Spleen (tissue), 11 donors: ENCODE measurements around the gene KLC1. TPM values are rescaled to one million over a fixed set of nuclear protein-coding genes. Genes with fewer than 3 reads are reported as not detected.

Source experiments
- DNase-seq: peaks from one replicate; pipeline ENCODE4 v3.0.0-alpha.2; 2020
- H3K27ac ChIP-seq, 8 donors: fragments of 200-600 bp; sonication (generic) in 7 of 8; 1 replicate in 4 of 8; 2 replicates in 4 of 8; pipeline versions ENCODE4 v1.5.0 to v1.8.0; 2016 to 2021; ENCODE audit warnings: inconsistent platforms in 4 of 8, mild to moderate bottlenecking in 4 of 8, moderate library complexity in 1 of 8
- H3K27me3 ChIP-seq, 7 donors: fragments of 200-600 bp; sonication (generic) in 6 of 7; replicated peaks in 1 of 7; 1 replicate in 4 of 7; 2 replicates in 3 of 7; pipeline versions ENCODE4 v1.5.0 to v1.8.0; 2016 to 2021; ENCODE audit warnings: inconsistent platforms in 3 of 7, mild to moderate bottlenecking in 1 of 7
- H3K36me3 ChIP-seq, 6 donors: fragments of 200-600 bp; sonication (generic) in 5 of 6; 1 replicate in 4 of 6; 2 replicates in 2 of 6; pipeline versions ENCODE4 v1.5.0 to v1.8.0; 2016 to 2021; ENCODE audit warnings: inconsistent platforms in 2 of 6
- H3K4me1 ChIP-seq, 6 donors: fragments of 200-600 bp; sonication (generic) in 5 of 6; 1 replicate in 3 of 6; 2 replicates in 3 of 6; pipeline versions ENCODE4 v1.5.0 to v1.8.0; 2016 to 2021; ENCODE audit warnings: inconsistent platforms in 3 of 6
- H3K4me3 ChIP-seq, 8 donors: fragments of 200-600 bp; sonication (generic) in 7 of 8; 1 replicate in 4 of 8; 2 replicates in 4 of 8; pipeline versions ENCODE4 v1.5.0 to v1.8.0; 2016 to 2021; ENCODE audit warnings: inconsistent platforms in 4 of 8, mild to moderate bottlenecking in 4 of 8, moderate library complexity in 2 of 8
- H3K9me3 ChIP-seq, 8 donors: fragments of 200-600 bp; sonication (generic) in 7 of 8; 1 replicate in 4 of 8; 2 replicates in 4 of 8; pipeline versions ENCODE4 v1.5.0 to v1.8.0; 2016 to 2021; ENCODE audit warnings: inconsistent platforms in 4 of 8
- CTCF ChIP-seq, 11 experiments: fragments of 200-600 bp in 7 of 11; fragments of 450-650 bp in 4 of 11; sonication (generic) in 4 of 11; IDR thresholded peaks in 8 of 11; conservative IDR thresholded peaks in 3 of 11; 1 replicate in 7 of 11; 2 replicates in 4 of 11; pipeline versions ENCODE4 v1.4.0 to v1.8.0; 2016 to 2021; ENCODE audit warnings: antibody characterized with exemption in 11 of 11, inconsistent platforms in 4 of 11, mild to moderate bottlenecking in 1 of 11
- POLR2A ChIP-seq, 3 donors: fragments of 450-650 bp; IDR thresholded peaks; one replicate each; pipeline ENCODE4 v1.5.1; 2017; ENCODE audit warnings: antibody characterized with exemption in 3 of 3, mild to moderate bottlenecking in 1 of 3
- POLR2AphosphoS5 ChIP-seq, 3 donors: sonication (generic); formaldehyde crosslinking; IDR thresholded peaks; one replicate each; pipeline ENCODE4 v1.5.1; 2017; ENCODE audit warnings: antibody characterized with exemption in 3 of 3
- WGBS, 5 donors: extraction: QIAGEN DNeasy Blood & Tissue Kit in 3 of 5; methylation state at CpG; one replicate each; pipeline versions ENCODE4 v1.1.5 to v1.1.7; 2013 to 2018; 5-methylcytosine and 5-hydroxymethylcytosine counted together
- intact Hi-C: fragments of 100-400 bp; cut with DNase I; formaldehyde crosslinking; loops from one replicate; pipeline ENCODE4 v1.15.0; 2023; ENCODE audit warnings: low total_unique reads
- polyA plus RNA-seq, 3 donors: library from polyadenylated mRNA; stranded (reverse); fragments of 200-250 nt; gene quantifications; one replicate each; pipeline ENCODE4 v1.2.1, GENCODE V29; 2013
- total RNA-seq, 7 donors: library from RNA; depleted of rRNA in 3 of 7; stranded (reverse); fragments of >200 nt in 3 of 7; fragmentation: NEBNext Ultra II Directional in 4 of 7; extraction: Animal tissue kit (Norgen Biotek cat#: 25700) in 4 of 7; gene quantifications; one replicate each; pipeline versions ENCODE4 v1.1.0 to v1.2.1, GENCODE V29; 2016 to 2021
- donor health status: healthy with polysubstance abuse.
- donor health status: DM: no; HTN: no; CAD: no; lungs with moderate emphysema.
- donor health status: DM: no; HTN: no; CAD: no.
- donor health status: Bipolar disorder and iron deficiency.
- donor health status: healthy.
- donor health status: DM: no; HTN: no; CAD: no.
- donor health status: DM: yes; HTN: yes; CAD: no.

Gene KLC1
- total and polyA plus RNA-seq, 10 donors: 54.1 to 333 (median 226) TPM

- TF ChIP-seq CTCF (IDR thresholded peaks at IDR 0.05 in 8 of 11, conservative IDR thresholded peaks at IDR 0.05 in 3 of 11) (no peak), POLR2AphosphoS5 (IDR thresholded peaks at IDR 0.05) (peak in 1 of 3 donors; percentile 12)
- Histone ChIP-seq H3K27ac (peak overlapping the region; percentile 19 to 88 (median 78)), H3K4me1 (peaks cover 25 to 90% (median 77%) of the 10 kb centered on the region in 6 donors), H3K27me3 (no peaks in the 10 kb centered on the region), H3K9me3 (no peaks in the 10 kb centered on the region), H3K4me3 (no peak overlapping the region), H3K36me3 (peaks cover 0 to 27% (median 7%) of the 10 kb centered on the region in 6 donors)
- WGBS, 5 donors: 78 to 89% (median 84%) methylated on average over 9 to 24 of the region's 24 CpGs
- intact Hi-C loops: no loop called here
- no peak for DNase-seq
Observed at GRCh38 chr14:103712633-103713247, 83.7 kb downstream of the KLC1 start.

- peak overlapping the region in 6 of 8 donors; percentile 32 to 88 (median 80) for H3K27ac ChIP-seq
- peaks cover 29 to 90% (median 75%) of the 10 kb centered on the region in 6 donors for H3K4me1 ChIP-seq
- no peak for DNase-seq
- H3K27me3 ChIP-seq: no peaks in the 10 kb centered on the region
- no peaks in the 10 kb centered on the region for H3K9me3 ChIP-seq
- intact Hi-C loops: no loop called here
- no peak overlapping the region for H3K4me3 ChIP-seq
- peaks cover 0 to 19% (median under 1%) of the 10 kb centered on the region in 6 donors for H3K36me3 ChIP-seq
- WGBS, 5 donors: 79 to 86% (median 83%) methylated on average over 12 to 18 of the region's 18 CpGs
- TF ChIP-seq POLR2A (IDR thresholded peaks at IDR 0.05) (no peak), CTCF (IDR thresholded peaks at IDR 0.05 in 8 of 11, conservative IDR thresholded peaks at IDR 0.05 in 3 of 11) (no peak), POLR2AphosphoS5 (IDR thresholded peaks at IDR 0.05) (peak in 1 of 3 donors; percentile 24)
Observed at GRCh38 chr14:103713304-103714062, 84.5 kb downstream of the KLC1 start.

- intact Hi-C loops: no loop called here
- Histone ChIP-seq H3K4me3 (peak overlapping the region in 6 of 8 donors; percentile 80 to 98 (median 90)), H3K27ac (peak overlapping the region in 5 of 8 donors; percentile 78 to 88 (median 88)), H3K27me3 (no peaks in the 10 kb centered on the region), H3K4me1 (peaks cover 33 to 90% (median 71%) of the 10 kb centered on the region in 6 donors), H3K36me3 (peaks cover 0 to 12% (median 0%) of the 10 kb centered on the region in 6 donors), H3K9me3 (no peaks in the 10 kb centered on the region)
- no peak for TF ChIP-seq POLR2A (IDR thresholded peaks at IDR 0.05)
- no peak for TF ChIP-seq CTCF (IDR thresholded peaks at IDR 0.05 in 8 of 11, conservative IDR thresholded peaks at IDR 0.05 in 3 of 11)
- no peak for TF ChIP-seq POLR2AphosphoS5 (IDR thresholded peaks at IDR 0.05)
- 57 to 71% (median 65%) methylated on average over 16 of the region's 16 CpGs for WGBS, 5 donors
- DNase-seq: no peak
Observed at GRCh38 chr14:103714063-103714724, 85.2 kb downstream of the KLC1 start.
